ENCODE measurements around the gene GPATCH1. TPM values are rescaled to one million over a fixed set of nuclear protein-coding genes. Genes with fewer than 3 reads are reported as not detected.
A peak's percentile ranks its signal among the peaks of the same experiment; 100 is the strongest.

Gene GPATCH1
- total and polyA plus RNA-seq, 9 of the 15 experiments (the other 6 are each of a cell fraction or from before 2014, with no cell fraction given), result 3.7 to 9.7 (median 7.7) TPM

GRCh38 chr19:33147538-33147937 lies 66.6 kb downstream of the GPATCH1 start:
- intact Hi-C loops (cut with micrococcal nuclease), result no loop called here

More at GRCh38 chr19:33147538-33147937, 66.6 kb downstream of the GPATCH1 start:
- no TSS peak for BruUV-seq (replicated peaks)
- FAIRE-seq, result no peak
- CTCF ChIA-PET (ENCODE audit: low intra/inter-chr PET ratio), result no interaction called here
- peak in 1 of 4 experiments; percentile 12 for DNase-seq (ENCODE audit: extremely low read depth in 1 of 4, low spot score in 3 of 4)
- Histone ChIP-seq H3K36me3 (ENCODE audit: control insufficient read depth, insufficient read depth, low read length) (no peaks in the 10 kb centered on the region), H3K4me2 (ENCODE audit: insufficient read depth, low read length) (no peak overlapping the region), H3K9ac (ENCODE audit: insufficient read depth in 1 of 2, low read depth in 2 of 2, low read length in 2 of 2) (no peak overlapping the region), H4K20me1 (replicated peaks; ENCODE audit: control insufficient read depth, insufficient read depth, low read length) (no peaks in the 10 kb centered on the region), H3K79me2 (ENCODE audit: control insufficient read depth, insufficient read depth, low read length) (no peaks in the 10 kb centered on the region), H3K4me3 (no peak overlapping the region), H3K27me3 (ENCODE audit: control insufficient read depth in 2 of 2, insufficient read depth in 2 of 2, low read length in 2 of 2) (peaks cover 10 to 41% of the 10 kb centered on the region in 2 experiments; a peak in 4 of 5 replicates), H3K9me3 (replicated peaks; ENCODE audit: control insufficient read depth, insufficient read depth, low read depth, low read length) (no peaks in the 10 kb centered on the region), H3K4me1 (replicated peaks in 1 of 2; ENCODE audit: control insufficient read depth in 2 of 2, insufficient read depth in 2 of 2, low read length in 2 of 2) (no peaks in the 10 kb centered on the region; a peak in 3 of 5 replicates), H3K27ac (ENCODE audit: extremely low read depth, low read depth, low read length) (no peak overlapping the region), H3K9me1 (ENCODE audit: control insufficient read depth, insufficient read depth, low read length) (no peaks in the 10 kb centered on the region), H2AFZ (ENCODE audit: low read depth, low read length) (no peak overlapping the region)
- WGBS (ENCODE audit: insufficient coverage, low coverage, missing lambda C conversion rate), result 1% methylated on average over 6 of the region's 6 CpGs
- in situ Hi-C loops (cut with MboI), result loop anchor here (10.0 kb wide), 1 partner anchor 257 kb away; no protein-coding TSS in a partner anchor
- TF ChIP-seq ZNF707 (CRISPR knock-in tag; conservative IDR thresholded peaks at IDR 0.05) (no peak), NUFIP1 (IDR thresholded peaks at IDR 0.05; ENCODE audit: partially characterized antibody) (no peak), MECOM (CRISPR knock-in tag; IDR thresholded peaks at IDR 0.05) (no peak), CAMTA2 (CRISPR knock-in tag; conservative IDR thresholded peaks at IDR 0.05) (no peak), ATF3 (IDR thresholded peaks at IDR 0.05) (peak; percentile 34; the same call in 1 of the 2 replicates), ATF3 (CRISPR knock-in tag; conservative IDR thresholded peaks at IDR 0.05) (no peak)
- TF ChIP-seq, protein P1, sequence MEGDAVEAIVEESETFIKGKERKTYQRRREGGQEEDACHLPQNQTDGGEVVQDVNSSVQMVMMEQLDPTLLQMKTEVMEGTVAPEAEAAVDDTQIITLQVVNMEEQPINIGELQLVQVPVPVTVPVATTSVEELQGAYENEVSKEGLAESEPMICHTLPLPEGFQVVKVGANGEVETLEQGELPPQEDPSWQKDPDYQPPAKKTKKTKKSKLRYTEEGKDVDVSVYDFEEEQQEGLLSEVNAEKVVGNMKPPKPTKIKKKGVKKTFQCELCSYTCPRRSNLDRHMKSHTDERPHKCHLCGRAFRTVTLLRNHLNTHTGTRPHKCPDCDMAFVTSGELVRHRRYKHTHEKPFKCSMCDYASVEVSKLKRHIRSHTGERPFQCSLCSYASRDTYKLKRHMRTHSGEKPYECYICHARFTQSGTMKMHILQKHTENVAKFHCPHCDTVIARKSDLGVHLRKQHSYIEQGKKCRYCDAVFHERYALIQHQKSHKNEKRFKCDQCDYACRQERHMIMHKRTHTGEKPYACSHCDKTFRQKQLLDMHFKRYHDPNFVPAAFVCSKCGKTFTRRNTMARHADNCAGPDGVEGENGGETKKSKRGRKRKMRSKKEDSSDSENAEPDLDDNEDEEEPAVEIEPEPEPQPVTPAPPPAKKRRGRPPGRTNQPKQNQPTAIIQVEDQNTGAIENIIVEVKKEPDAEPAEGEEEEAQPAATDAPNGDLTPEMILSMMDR (IDR thresholded peaks at IDR 0.05 in 2 of 3, conservative IDR thresholded peaks at IDR 0.05 in 1 of 3; ENCODE audit: insufficient read depth in 2 of 3, low read depth in 1 of 3, low read length in 3 of 3), result peak in 2 of 3 experiments; percentile 10 to 12; a peak in 1 of 6 replicates
- ATAC-seq, result 0 out of 3 replicates have a peak, but pooled peaks have one; percentile 28
- POLR2A ChIA-PET, result interaction anchor here (1.1 kb wide), 1 partner anchor 12 kb away, joined by 3 read pairs; no protein-coding TSS in a partner anchor

Data from K562 (cell line).